CD4-positive, alpha-beta T cell treated with Interleukin-4 for 4 hours (primary cell): ENCODE data around the gene CLMP.
"Not testable (repeated sequence)": the region's sequence is repeated elsewhere in the genome, so short reads cannot be mapped to it uniquely, and the experiment has no call there.

Experiments used
- DNase-seq: peaks from one replicate; pipeline ENCODE4 v3.0.0-alpha.2; 2020

CLMP gene

DNA sequence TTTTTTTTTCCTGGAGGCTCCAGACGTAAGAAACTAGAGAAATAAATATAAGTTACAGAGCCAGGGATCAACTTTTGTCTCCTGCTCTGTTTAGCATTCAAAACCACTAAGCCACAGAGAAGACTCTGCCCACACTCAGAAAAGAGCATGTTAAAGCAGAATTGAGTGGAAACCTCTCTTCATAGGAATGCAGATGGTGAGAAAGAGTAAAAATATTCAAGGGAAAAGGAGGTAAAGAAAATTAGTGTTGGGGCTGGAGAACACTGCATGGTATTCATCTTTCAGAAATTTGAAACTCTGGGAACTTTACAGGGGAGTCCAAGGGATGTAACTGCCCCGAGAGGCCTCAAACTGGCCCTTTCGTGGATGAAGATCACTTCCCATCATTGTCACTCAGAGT, 65.1 kb downstream of the CLMP start:
- DNase-seq = no peak

DNA sequence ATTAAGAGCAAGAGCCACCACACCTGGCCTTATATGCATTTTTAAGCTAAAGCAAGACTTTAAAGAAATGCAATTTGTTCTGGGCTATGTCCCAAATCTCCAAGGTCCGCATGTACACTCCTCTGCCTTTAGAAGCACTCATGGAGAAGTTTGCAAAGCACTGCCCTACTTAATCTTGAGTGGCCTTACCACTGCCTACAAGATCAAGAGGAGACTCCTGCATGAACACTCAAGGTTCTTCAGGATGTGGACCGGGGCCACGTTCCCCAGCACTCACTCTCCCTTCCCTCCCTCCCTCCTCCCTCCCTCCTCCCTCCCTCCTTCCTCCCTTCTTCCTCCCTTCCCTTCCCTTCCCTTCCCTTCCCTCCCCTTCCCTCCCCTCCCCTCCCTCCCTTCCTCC, 69.9 kb downstream of the CLMP start:
- no peak for DNase-seq

DNA sequence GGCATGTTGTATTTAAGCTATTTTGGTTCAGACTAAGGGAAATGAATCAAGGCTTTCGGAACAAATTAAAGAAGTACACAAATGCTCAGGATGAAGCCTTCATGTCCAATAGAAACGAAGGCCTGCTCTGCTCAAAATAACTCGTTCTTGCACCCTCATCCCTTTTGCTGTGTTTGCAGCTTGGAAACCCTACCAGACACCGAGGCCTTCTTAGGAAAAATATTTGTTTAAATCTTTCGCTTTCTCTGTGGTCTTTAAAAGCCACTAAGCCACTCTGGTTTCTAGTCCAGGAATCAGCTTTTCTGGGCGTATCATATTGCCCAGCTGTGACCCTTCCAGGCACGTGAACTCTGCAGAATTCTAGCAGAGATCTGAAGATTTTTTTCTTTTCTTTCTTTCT, 72.2 kb downstream of the CLMP start:
- DNase-seq = no peak

DNA sequence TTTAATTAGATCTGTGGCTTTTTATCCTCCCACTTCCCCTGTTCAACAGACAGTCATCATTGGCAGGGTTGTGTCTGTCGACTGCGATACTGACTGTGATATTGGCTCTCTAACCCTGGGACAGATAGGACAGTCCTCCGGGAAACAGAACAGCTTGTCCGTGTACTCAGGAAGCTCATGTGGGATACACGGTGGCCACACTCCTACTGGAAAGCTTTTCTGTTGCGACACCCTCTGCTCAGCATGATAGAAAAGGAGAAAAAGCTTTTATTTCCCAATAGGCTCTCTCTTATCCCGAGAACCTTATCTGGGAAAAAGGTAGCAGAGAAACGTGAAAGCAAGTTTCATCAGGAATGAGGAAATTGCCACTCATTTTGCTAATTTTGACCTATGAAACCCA, 72.7 kb downstream of the CLMP start:
- DNase-seq = no peak

DNA sequence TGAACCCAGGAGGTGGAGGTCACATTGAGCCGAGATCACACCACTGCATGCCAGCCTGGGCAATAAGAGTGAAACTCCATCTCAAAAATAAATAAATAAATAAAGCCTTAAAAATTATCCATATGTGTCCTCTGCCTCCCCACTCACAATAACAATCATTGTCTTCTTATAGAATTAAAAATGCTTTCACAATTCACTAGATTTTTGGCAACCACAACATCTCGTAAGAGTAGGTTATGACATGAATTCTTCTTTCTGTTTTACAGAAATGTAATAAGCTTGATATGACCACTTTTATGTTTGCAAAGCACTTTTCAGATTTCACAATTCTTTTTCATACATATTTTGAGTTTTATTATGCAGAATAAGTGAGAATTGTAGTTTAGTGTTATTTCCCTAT, 78.6 kb downstream of the CLMP start:
- no peak for DNase-seq

DNA sequence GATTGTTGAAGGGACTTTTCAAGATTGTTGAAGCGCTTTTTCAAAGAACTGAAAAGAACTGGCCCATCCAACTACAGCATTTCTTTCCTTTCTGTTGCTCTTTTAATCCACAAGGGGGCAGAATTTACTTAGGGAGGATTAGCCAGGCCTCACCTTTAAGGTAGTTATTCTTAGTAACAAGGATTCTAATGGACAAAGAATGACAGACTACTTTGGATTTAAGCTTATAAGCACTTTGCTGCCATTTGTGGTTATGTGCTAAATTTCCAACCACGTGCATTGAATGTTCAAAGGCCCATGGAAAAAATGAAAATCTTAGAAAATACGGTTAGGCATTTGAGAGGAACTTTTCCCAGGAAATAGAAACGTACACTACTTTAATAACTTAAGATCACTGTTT, 83.6 kb downstream of the CLMP start:
- DNase-seq = peak; percentile 66

DNA sequence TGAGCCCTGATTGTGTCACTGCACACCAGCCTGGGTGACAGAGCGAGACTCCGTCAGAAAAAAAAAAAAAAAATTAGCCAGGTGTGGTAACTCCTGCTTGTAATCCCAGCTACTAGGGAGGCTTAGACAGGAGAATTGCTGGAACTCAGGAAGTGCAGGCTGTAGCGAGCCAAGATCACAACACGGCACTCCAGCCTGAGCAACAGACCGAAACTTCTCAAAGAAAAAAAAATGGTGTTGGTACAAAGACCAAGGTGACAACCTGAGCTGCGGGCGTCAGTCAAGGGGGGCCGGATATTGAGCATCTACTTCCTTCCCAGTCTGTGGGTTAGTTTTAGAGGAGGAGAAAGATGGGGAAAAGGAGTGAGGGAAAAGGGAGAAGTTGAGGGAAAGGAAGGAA, 84.7 kb downstream of the CLMP start:
- no peak for DNase-seq

DNA sequence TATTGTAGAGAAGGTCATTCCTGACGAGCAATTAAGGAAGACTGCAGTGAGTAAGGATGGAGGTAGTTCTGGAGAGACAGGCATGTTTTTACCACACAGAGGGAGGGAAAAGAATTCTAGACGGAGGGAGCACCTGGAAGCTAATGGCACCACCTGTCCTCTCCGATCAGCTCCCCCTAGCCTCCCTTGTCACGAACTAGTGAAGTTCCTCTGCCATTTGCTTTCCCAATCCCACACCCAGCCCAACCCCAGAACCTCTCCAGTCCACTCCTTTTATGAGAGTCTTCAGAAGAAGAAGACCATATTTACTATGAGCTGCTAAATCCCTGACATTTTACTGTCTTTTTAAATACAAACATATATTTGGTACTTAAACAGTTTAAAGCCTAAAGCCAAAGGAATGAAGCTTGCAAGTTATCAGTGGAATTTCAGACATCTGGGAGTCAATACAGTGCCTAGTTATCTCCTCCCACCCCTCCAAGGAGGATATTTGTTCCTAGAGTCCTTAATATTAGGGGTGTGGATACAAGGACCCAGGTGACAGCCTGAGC, 87.0 kb downstream of the CLMP start:
- DNase-seq = no peak

DNA sequence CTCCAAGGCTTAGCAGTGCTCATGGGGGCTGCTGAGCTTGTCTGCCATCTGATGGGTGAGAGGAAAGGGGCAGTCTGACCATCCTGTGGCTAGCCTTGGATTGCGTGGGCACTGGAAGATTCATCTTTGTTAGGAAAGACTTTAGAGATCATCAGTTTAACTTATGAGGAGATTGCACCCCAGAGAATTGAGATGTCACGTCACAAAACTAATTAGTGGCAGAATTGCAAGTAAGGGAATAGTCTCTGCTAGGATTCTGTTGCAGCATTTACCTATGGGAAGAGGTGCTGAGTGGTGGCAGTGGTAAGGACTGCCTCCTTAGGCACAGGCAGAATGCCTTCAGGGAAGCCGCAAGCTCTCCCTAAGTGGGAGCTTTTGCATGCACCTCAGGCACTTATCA, 90.4 kb downstream of the CLMP start:
- no peak for DNase-seq

DNA sequence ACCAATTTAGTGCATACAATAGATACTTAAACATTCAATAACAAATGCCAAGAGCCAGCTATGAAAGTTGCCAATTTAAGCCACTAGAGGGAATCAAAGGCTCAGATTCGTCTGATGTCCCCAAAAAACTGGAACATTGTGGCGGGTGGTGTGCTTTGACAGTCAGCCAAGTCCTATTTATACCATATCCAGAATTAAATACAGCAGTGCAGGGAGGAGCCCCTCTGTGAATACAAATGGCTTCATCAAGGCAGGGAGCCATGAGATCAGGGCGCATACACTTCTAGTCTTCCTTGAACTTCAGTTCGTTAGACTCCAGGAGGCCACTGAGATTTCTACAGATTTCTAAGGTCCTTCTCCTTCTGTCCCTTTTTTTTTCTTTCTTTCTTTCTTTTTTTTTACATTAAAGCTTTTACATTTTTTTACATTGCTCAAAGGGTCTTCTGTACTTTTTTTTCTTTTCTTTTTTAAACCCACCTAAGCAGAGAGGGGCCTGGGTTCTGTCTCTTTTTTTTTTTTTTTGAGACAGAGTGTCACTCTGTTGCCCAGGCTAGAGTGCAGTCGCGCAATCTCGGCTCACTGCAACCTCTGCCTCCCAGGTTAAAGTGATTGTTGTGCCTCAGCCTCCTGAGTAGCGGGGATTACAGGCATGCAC, 91.6 kb downstream of the CLMP start:
- DNase-seq = peak; percentile 65

DNA sequence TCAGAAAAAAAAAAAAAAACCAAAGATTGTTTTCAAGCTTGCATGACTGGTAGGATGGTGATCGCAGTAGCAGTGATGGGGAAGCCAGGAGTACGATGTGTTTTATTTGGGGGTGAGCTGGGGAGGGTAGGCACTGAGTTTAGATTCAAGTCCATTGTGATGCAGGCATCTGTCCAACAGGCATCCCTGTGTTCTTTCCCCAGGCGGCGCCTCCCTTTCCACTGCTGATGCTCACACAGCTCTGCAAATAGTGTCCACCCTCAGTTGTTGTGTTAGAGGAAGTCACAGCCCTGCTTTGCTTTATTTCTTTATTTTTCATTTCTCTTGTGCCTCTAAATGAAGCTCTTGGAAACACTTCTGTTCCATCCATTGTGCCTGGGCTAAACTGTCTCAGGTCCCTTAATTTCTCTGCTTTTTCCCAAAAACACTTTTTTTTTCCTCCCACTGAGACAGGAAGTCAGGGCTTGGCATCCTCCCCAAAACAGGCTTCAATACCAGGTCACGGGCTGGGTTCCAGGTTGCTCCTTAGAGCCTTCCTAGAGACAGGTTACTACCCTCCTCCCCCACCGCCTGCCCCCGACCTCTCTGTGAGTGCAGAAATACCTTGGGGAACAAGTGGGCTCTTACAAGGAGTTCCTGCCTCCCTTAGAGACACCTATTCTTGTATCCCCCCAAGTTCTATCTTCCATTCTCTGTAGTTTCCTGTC, 94.5 kb downstream of the CLMP start:
- DNase-seq = no peak

DNA sequence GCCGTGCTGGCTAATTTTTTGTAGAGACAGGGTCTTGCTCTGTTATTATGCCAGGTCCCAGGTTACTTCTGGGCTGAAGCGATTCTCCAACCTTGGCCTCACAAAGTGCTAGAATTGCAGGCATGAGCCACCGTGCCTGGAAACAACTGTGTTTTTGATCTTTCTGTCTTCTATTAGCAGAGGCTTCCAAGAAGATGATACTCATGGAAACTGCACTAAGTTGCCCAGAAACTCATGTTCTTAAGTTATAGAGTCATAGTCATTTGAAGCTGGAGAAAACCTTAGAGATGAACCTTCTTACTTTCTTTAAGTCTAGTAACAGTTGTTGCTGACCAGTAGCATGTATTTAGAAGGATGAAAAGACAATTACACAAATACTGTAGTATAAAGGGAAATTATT, 96.1 kb downstream of the CLMP start:
- no peak for DNase-seq

DNA sequence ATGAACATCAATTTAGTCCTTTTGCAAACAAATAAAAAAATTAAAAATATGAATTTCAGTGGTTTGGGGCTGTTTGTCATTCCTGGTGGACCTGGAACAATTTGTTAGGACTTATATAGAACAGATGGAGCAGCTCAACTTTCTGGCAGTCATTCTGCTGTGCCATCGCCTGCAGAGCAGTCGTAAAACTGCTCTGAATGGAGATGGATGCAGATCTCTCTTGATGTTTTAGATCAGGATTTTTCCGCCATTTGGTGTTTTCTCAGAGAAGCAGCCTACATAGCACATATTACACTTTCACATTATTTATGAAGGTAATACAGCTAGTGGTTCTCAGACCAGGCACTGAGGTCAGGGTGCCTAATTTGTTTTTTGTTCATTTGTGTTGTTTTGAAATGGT, 101.3 kb downstream of the CLMP start:
- no peak for DNase-seq

DNA sequence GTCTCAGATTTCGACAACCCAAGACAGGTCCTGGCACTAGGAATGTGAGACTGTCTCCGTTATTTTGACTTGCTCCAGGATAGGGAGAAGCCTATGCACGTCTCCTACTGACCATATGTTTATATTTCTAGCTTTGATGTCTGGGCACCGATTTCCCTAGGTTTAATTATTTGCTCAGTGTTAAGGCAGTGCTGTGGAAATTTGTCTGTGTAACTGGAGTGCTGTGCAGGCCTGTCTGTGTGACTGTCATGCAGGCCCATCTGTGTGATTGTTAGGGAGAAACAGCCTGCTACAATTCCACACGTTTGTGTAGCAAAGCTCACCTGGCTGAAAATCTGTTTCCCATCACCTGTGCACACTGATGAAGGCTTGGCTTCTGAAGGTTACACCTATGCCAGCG, 103.5 kb downstream of the CLMP start:
- DNase-seq = no peak

DNA sequence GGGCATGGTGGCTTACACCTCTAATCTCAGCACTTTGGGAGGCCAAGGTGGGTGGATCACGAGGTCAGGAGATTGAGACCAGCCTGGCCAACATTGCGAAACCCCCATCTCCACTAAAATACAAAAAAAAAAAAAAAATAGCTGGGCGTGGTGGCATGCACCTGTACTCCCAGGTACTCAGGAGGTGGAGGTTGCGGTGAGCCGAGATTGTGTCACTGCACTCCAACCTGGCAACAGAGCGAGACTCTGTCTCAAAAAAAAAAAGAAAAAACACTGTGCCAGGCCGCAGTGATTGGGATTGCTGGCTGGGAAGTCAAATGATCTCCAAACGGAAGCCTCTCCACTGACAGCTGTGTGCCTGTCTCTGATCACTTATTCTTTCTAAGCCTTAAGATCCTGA, 104.9 kb downstream of the CLMP start:
- not testable (repeated sequence) for DNase-seq

DNA sequence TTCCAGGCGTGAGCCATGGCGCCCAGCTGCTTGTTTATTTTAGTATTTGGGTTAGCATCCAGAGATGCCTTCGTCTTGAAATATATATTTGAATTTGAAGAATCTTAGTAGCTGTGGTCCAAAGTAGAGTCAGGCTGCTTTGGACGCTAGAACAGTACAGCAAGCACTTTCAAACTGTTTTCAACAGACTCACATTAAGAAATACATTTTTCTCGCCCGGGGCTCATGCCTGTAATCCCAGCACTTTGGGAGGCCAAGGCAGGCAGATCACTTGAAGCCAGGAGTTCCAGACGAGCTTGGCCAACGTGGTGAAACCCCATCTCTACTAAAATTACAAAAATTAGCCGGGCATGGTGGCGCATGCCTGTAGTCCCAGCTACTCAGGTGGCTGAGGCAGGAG, 106.2 kb downstream of the CLMP start:
- not testable (repeated sequence) for DNase-seq

DNA sequence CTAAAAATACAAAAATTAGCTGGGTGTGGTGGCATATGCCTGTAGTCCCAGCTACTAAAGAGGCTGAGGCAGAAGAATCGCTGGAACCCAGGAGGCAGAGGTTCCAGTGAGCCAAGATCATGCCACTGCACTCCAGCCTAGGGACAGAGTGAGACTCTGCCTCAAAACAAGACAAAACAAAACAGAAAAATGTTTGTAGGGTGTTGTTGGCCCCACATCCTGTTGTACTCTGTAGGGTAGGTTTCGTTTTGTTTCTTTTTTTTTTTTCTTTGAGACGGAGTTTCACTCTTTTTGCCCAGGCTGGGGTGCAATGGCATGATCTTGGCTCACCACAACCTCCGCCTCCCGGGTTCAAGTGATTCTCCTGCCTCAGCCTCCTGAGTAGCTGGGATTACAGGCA, 107.4 kb downstream of the CLMP start:
- peak; percentile 75 for DNase-seq

DNA sequence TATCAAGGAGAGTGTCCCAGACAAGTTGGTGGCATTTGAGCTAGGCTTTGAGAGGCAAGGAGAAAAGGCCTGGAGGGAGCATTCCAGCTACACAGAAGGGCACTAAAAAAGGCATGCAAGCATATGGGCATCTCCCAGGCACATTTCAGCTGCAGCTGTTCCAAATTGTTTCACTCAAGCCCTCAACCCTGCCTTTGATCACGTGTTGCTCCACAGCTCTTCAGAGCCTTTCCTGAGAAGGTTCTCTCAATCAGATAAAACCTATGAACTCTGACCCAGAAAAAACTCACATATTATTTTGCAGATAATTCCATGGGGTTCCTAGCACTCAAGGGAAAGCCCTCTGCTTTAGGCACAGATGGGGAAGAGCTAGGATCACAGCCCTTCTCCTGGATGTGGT, 108.7 kb downstream of the CLMP start:
- peak; percentile 42 for DNase-seq

DNA sequence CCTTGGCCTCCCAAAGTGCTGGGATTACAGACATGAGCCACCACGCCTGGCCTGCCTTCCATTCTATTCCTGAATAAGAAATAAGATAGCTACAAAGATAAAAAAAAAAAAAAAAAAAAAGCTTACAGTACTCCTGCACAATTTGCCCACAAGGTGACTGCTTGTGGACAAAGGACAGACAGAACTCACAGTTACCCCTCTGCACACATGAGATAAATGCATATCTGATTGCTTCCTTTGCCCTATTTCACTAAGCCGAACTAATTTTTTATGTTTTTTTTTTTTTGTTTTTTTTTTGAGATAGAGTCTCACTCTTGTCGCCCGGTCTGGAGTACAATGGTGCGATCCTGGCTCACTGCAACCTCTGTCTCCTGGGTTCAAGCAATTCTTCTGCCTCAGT, 109.6 kb downstream of the CLMP start:
- DNase-seq = no peak

DNA sequence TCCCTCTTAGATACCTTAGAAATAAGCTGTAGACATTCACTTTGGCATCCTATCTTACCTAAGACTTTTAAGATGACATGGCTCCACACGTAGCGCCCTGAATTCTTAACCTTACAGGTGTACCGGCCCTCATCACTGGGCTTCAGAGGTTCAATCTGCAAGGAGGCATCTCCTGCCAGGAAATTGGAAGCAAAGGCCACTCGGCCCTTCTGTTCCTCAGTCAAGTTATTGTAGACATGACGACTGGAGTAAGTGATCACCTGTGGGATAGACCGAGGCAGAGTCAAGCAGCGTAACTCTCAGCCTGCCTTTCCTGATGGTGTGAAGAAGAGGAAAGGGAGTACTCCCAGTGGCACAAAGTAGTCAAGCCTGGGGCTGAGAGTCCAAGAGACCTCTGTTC, 110.6 kb downstream of the CLMP start:
- DNase-seq = no peak

DNA sequence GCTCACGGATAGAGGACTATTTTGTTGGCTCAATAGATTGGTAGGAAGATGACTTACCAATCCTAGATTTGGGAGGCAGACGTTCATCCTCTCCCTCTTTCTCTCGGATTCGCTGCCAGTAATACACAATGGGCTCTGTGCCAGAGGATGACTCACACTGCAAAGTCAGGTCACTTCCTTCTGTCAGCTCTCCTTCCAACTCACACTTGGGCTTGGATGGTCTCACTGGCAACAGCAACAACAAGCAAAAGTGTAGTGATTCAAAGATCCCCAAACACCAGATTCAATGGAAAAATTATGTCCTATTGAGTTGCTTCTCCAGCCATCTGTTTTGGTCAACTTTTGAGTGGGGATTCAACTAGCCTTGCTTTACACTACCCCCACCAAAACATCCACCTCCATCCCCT, 111.4 kb downstream of the CLMP start:
- peak; percentile 92 for DNase-seq

DNA sequence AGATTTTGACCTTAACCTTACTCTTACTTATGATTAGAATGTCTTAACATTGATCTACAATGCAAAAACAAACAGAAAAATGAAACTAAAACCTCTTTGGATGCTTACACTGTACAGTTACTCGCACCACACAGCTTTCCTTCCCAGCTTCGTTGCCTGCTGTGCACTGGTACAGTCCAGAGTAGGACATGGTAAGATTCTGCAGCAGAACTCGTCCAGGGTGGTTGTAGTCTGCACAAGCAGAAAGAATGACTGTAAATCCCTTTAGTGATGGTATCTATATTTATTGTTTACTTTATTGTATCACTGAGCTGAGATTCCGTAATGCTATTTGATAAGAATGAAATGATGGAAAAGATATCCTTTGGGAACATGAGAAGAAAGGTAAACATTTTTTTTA, 112.1 kb downstream of the CLMP start:
- DNase-seq = no peak

DNA sequence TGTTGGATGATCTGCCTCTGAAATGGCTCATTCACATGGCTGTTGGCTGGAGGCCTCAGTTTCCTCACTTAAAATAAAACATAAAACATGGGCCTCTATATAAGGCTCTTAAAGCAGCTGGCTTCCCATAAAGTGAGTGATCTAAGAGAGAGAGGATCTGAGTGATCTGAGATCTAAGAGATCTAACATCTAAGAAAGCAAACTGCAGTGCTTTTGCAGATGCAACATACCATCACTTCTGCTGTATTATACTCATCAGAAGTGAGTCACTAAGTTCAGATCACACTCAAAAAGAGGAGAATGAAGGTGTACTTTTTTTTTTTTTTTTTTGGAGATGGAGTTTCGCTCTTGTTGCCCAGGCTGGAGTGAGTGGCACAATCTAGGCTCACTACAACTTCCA, 115.0 kb downstream of the CLMP start:
- DNase-seq = peak; percentile 58

DNA sequence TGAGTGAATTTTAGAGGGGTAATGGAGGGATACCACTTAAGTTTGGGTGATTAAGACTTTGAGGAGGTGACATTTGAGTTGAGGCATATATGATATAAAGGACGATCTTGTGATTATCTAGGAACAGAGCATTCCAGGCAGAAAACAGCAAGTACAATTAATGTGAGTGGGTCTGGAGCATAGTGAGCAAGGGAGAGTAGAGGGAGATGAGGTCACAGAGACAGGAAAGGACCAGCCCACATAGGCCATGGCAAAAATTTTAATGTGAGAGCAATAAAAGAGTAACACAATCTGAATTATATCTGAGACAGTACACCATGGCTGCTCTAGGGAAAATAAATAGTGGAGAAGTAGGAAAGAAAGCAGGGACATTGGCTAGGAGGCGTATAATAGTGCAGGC, 118.6 kb downstream of the CLMP start:
- DNase-seq = no peak
